Activated naive CD8-positive, alpha-beta T cell treated with anti-CD3 and anti-CD28 coated beads, Interleukin-2, amount 50 U/mL, for 24 hours (primary cell): ENCODE measurements around the gene TIGAR.
A peak's percentile ranks its signal among the peaks of the same experiment; 100 is the strongest.

Source experiments
- ATAC-seq: fragments of 150-1000 bp; cut with Tn5 transposase; one replicate; pipeline ENCODE4 v1.10.0; 2021
- DNase-seq: peaks from one replicate; pipeline ENCODE4 v3.0.0; 2021
- H3K27ac Mint-ChIP-seq: one replicate; pipeline ENCODE4 v1.8.0; 2021; ENCODE audit warnings: mild to moderate bottlenecking, mixed read lengths
- H3K27me3 Mint-ChIP-seq: one replicate; pipeline ENCODE4 v1.8.0; 2021; ENCODE audit warnings: mixed read lengths
- H3K36me3 Mint-ChIP-seq: one replicate; pipeline ENCODE4 v1.8.0; 2021; ENCODE audit warnings: low read depth, mixed read lengths
- H3K4me1 Mint-ChIP-seq: one replicate; pipeline ENCODE4 v1.8.0; 2021; ENCODE audit warnings: mixed read lengths
- H3K4me3 Mint-ChIP-seq: one replicate; pipeline ENCODE4 v1.8.0; 2021; ENCODE audit warnings: mild to moderate bottlenecking, moderate library complexity, mixed read lengths
- H3K9me3 Mint-ChIP-seq: one replicate; pipeline ENCODE4 v1.8.0; 2021; ENCODE audit warnings: mixed read lengths

The TIGAR gene

GRCh38 chr12:4288296-4289131 lies 32.5 kb upstream of the TIGAR start:
- Mint-ChIP-seq H3K4me3 (peak overlapping the region; percentile 27), H3K27ac (peak overlapping the region; percentile 67), H3K27me3 (no peaks in the 10 kb centered on the region), H3K36me3 (peaks cover 88% of the 10 kb centered on the region), H3K4me1 (peaks cover 95% of the 10 kb centered on the region), H3K9me3 (no peaks in the 10 kb centered on the region)
- ATAC-seq: peak; percentile 38
- DNase-seq: peak; percentile 6

GRCh38 chr12:4289231-4289878 lies 31.7 kb upstream of the TIGAR start:
- no peaks in the 10 kb centered on the region for H3K27me3 Mint-ChIP-seq
- no peaks in the 10 kb centered on the region for H3K9me3 Mint-ChIP-seq
- H3K4me1 Mint-ChIP-seq: peaks cover 95% of the 10 kb centered on the region
- H3K4me3 Mint-ChIP-seq: no peak overlapping the region
- ATAC-seq (no peak), DNase-seq (peak; percentile 1)
- H3K27ac Mint-ChIP-seq: peak overlapping the region; percentile 67
- peaks cover 88% of the 10 kb centered on the region for H3K36me3 Mint-ChIP-seq

GRCh38 chr12:4289998-4290790 lies 30.8 kb upstream of the TIGAR start:
- H3K4me1 Mint-ChIP-seq: peaks cover 95% of the 10 kb centered on the region
- no peaks in the 10 kb centered on the region for H3K9me3 Mint-ChIP-seq

GRCh38 chr12:4292341-4293073 lies 28.5 kb upstream of the TIGAR start:
- H3K4me1 Mint-ChIP-seq: peaks cover 84% of the 10 kb centered on the region
- no peaks in the 10 kb centered on the region for H3K9me3 Mint-ChIP-seq
- H3K27me3 Mint-ChIP-seq: no peaks in the 10 kb centered on the region
- no peak for ATAC-seq
- peak overlapping the region; percentile 92 for H3K27ac Mint-ChIP-seq
- DNase-seq: no peak
- no peak overlapping the region for H3K4me3 Mint-ChIP-seq
- peaks cover 90% of the 10 kb centered on the region for H3K36me3 Mint-ChIP-seq

More at GRCh38 chr12:4289998-4290790, 30.8 kb upstream of the TIGAR start:
- peaks cover 93% of the 10 kb centered on the region for H3K36me3 Mint-ChIP-seq
- ATAC-seq: no peak
- peak overlapping the region; percentile 24 for H3K27ac Mint-ChIP-seq
- H3K4me3 Mint-ChIP-seq: no peak overlapping the region
- DNase-seq: no peak
- H3K27me3 Mint-ChIP-seq: no peaks in the 10 kb centered on the region

- H3K27ac Mint-ChIP-seq: peak overlapping the region; percentile 92
- ATAC-seq (peak; percentile 90), DNase-seq (peak; percentile 57)
- peaks cover 81% of the 10 kb centered on the region for H3K4me1 Mint-ChIP-seq
- no peaks in the 10 kb centered on the region for H3K27me3 Mint-ChIP-seq
- H3K4me3 Mint-ChIP-seq: peak overlapping the region; percentile 56
- peaks cover 89% of the 10 kb centered on the region for H3K36me3 Mint-ChIP-seq
- H3K9me3 Mint-ChIP-seq: no peaks in the 10 kb centered on the region
These were observed 27.6 kb upstream of the TIGAR start for GRCh38 chr12:4293299-4293965.

GRCh38 chr12:4293966-4294505 lies 27.0 kb upstream of the TIGAR start:
- ATAC-seq: peak; percentile 31

GRCh38 chr12:4296751-4297150 lies 24.3 kb upstream of the TIGAR start:
- H3K36me3 Mint-ChIP-seq: peaks cover 84% of the 10 kb centered on the region
- no peaks in the 10 kb centered on the region for H3K9me3 Mint-ChIP-seq
- H3K4me3 Mint-ChIP-seq: no peak overlapping the region
- H3K4me1 Mint-ChIP-seq: peaks cover 54% of the 10 kb centered on the region
- H3K27ac Mint-ChIP-seq: peak overlapping the region; percentile 67
- ATAC-seq: no peak
- H3K27me3 Mint-ChIP-seq: no peaks in the 10 kb centered on the region
- no peak for DNase-seq

More at GRCh38 chr12:4293966-4294505, 27.0 kb upstream of the TIGAR start:
- peaks cover 75% of the 10 kb centered on the region for H3K4me1 Mint-ChIP-seq
- no peaks in the 10 kb centered on the region for H3K27me3 Mint-ChIP-seq
- peaks cover 85% of the 10 kb centered on the region for H3K36me3 Mint-ChIP-seq
- DNase-seq: no peak
- H3K27ac Mint-ChIP-seq: peak overlapping the region; percentile 92
- H3K9me3 Mint-ChIP-seq: no peaks in the 10 kb centered on the region
- peak overlapping the region; percentile 56 for H3K4me3 Mint-ChIP-seq

- H3K27me3 Mint-ChIP-seq: no peaks in the 10 kb centered on the region
- H3K36me3 Mint-ChIP-seq: peaks cover 87% of the 10 kb centered on the region
- H3K9me3 Mint-ChIP-seq: no peaks in the 10 kb centered on the region
- ATAC-seq (no peak), DNase-seq (no peak)
- peak overlapping the region; percentile 16 for H3K27ac Mint-ChIP-seq
- H3K4me1 Mint-ChIP-seq: peaks cover 47% of the 10 kb centered on the region
- no peak overlapping the region for H3K4me3 Mint-ChIP-seq
These were observed 23.4 kb upstream of the TIGAR start for GRCh38 chr12:4297617-4298016.

GRCh38 chr12:4300883-4301282 lies 20.1 kb upstream of the TIGAR start:
- no peak for DNase-seq
- no peak for ATAC-seq
- Mint-ChIP-seq H3K27ac (peak overlapping the region; percentile 28), H3K36me3 (peaks cover 80% of the 10 kb centered on the region), H3K4me3 (no peak overlapping the region), H3K27me3 (no peaks in the 10 kb centered on the region), H3K4me1 (peaks cover 19% of the 10 kb centered on the region), H3K9me3 (no peaks in the 10 kb centered on the region)

- peaks cover 15% of the 10 kb centered on the region for H3K4me1 Mint-ChIP-seq
- peak overlapping the region; percentile 32 for H3K27ac Mint-ChIP-seq
- H3K36me3 Mint-ChIP-seq: peaks cover 79% of the 10 kb centered on the region
- DNase-seq (no peak), ATAC-seq (no peak)
- no peaks in the 10 kb centered on the region for H3K9me3 Mint-ChIP-seq
- no peak overlapping the region for H3K4me3 Mint-ChIP-seq
- H3K27me3 Mint-ChIP-seq: no peaks in the 10 kb centered on the region
These were observed 19.0 kb upstream of the TIGAR start for GRCh38 chr12:4301932-4302501.

- Mint-ChIP-seq H3K4me1 (peaks cover 11% of the 10 kb centered on the region), H3K27ac (peak overlapping the region; percentile 25), H3K36me3 (peaks cover 75% of the 10 kb centered on the region), H3K9me3 (no peaks in the 10 kb centered on the region), H3K27me3 (no peaks in the 10 kb centered on the region), H3K4me3 (no peak overlapping the region)
- ATAC-seq (no peak), DNase-seq (no peak)
These were observed 18.1 kb upstream of the TIGAR start for GRCh38 chr12:4302881-4303280.

GRCh38 chr12:4303750-4304149 lies 17.3 kb upstream of the TIGAR start:
- Mint-ChIP-seq H3K27ac (peak overlapping the region; percentile 58), H3K36me3 (peaks cover 75% of the 10 kb centered on the region), H3K27me3 (no peaks in the 10 kb centered on the region), H3K4me1 (peaks cover 8% of the 10 kb centered on the region), H3K9me3 (no peaks in the 10 kb centered on the region), H3K4me3 (no peak overlapping the region)
- ATAC-seq: no peak
- DNase-seq: no peak
